Measurements from ENCODE around the gene UBA1. TPM values are rescaled to one million over a fixed set of nuclear protein-coding genes. Genes with fewer than 3 reads are reported as not detected.

Gene UBA1
- total and polyA plus RNA-seq, 2 experiments from 2014 or later: 146 to 264 TPM

GRCh38 chrX:47190445-47191269 is 3.0 kb upstream of the UBA1 start:
- Histone ChIP-seq H3K9me2 (ENCODE audit: insufficient read depth) (no peaks in the 10 kb centered on the region), H3K27ac (peak overlapping the region; percentile 58), H4K20me1 (ENCODE audit: insufficient read depth) (no peaks in the 10 kb centered on the region), H2AFZ (peak overlapping the region; percentile 91), H3K27me3 (replicated peaks; ENCODE audit: insufficient read depth) (no peaks in the 10 kb centered on the region), H3K36me3 (ENCODE audit: low read depth) (no peaks in the 10 kb centered on the region), H3K79me2 (ENCODE audit: insufficient read depth) (peaks cover 34% of the 10 kb centered on the region), H3K9ac (peak overlapping the region; percentile 91), H3K4me1 (ENCODE audit: insufficient read depth) (peaks cover 12% of the 10 kb centered on the region; the same call in 1 of the 2 replicates), H3K4me3 (peak overlapping the region; percentile 91), H3K4me2 (ENCODE audit: unreplicated experiment) (peak overlapping the region; percentile 86), H3K9me3 (ENCODE audit: low read depth) (no peaks in the 10 kb centered on the region), H3F3A (ENCODE audit: insufficient read depth) (0 out of 2 replicates have a peak, but pooled peaks cover 6% of the 10 kb centered on the region)
- TF ChIP-seq EZH2phosphoT487 (IDR thresholded peaks at IDR 0.05; ENCODE audit: insufficient read depth, low read depth) (no peak), EZH2 (IDR thresholded peaks at IDR 0.05; ENCODE audit: insufficient read depth, poor library complexity, severe bottlenecking) (no peak)
- in situ Hi-C loops (cut with MboI): no loop called here
- WGBS, 2 experiments (ENCODE audit: low coverage in 1 of 2, low lambda C conversion rate in 2 of 2, missing lambda C conversion rate in 2 of 2): 4 to 5% methylated on average over 26 to 29 of the region's 40 CpGs
- peak; percentile 91 for DNase-seq

GRCh38 chrX:47191331-47191730 is 2.3 kb upstream of the UBA1 start:
- peak; percentile 59 for DNase-seq
- H4K20me1 ChIP-seq (ENCODE audit: insufficient read depth): no peaks in the 10 kb centered on the region
- no peaks in the 10 kb centered on the region for H3K9me3 ChIP-seq (ENCODE audit: low read depth)
- no peak for TF ChIP-seq EZH2 (IDR thresholded peaks at IDR 0.05; ENCODE audit: insufficient read depth, poor library complexity, severe bottlenecking)
- TF ChIP-seq EZH2phosphoT487 (IDR thresholded peaks at IDR 0.05; ENCODE audit: insufficient read depth, low read depth): no peak
- peak overlapping the region; percentile 91 for H3K4me3 ChIP-seq
- H3K4me2 ChIP-seq (ENCODE audit: unreplicated experiment): peak overlapping the region; percentile 86
- H3K36me3 ChIP-seq (ENCODE audit: low read depth): no peaks in the 10 kb centered on the region
- peak overlapping the region; percentile 91 for H2AFZ ChIP-seq
- H3K9ac ChIP-seq: peak overlapping the region; percentile 91
- H3K27me3 ChIP-seq (replicated peaks; ENCODE audit: insufficient read depth): no peaks in the 10 kb centered on the region
- 1 to 2% methylated on average over 19 to 23 of the region's 26 CpGs for WGBS, 2 experiments (ENCODE audit: low coverage in 1 of 2, low lambda C conversion rate in 2 of 2, missing lambda C conversion rate in 2 of 2)
- H3F3A ChIP-seq (ENCODE audit: insufficient read depth): 0 out of 2 replicates have a peak, but pooled peaks cover 6% of the 10 kb centered on the region
- H3K27ac ChIP-seq: peak overlapping the region; percentile 58; the same call in 1 of the 2 replicates
- peaks cover 19% of the 10 kb centered on the region; the same call in 1 of the 2 replicates for H3K4me1 ChIP-seq (ENCODE audit: insufficient read depth)
- in situ Hi-C loops (cut with MboI): no loop called here
- peaks cover 40% of the 10 kb centered on the region for H3K79me2 ChIP-seq (ENCODE audit: insufficient read depth)
- H3K9me2 ChIP-seq (ENCODE audit: insufficient read depth): no peaks in the 10 kb centered on the region

GRCh38 chrX:47191806-47192401 is 1.7 kb upstream of the UBA1 start:
- 0 out of 2 replicates have a peak overlapping the region, but pooled peaks have one; percentile 58 for H3K27ac ChIP-seq
- no peaks in the 10 kb centered on the region for H4K20me1 ChIP-seq (ENCODE audit: insufficient read depth)
- no peaks in the 10 kb centered on the region for H3K27me3 ChIP-seq (replicated peaks; ENCODE audit: insufficient read depth)
- TF ChIP-seq EZH2phosphoT487 (IDR thresholded peaks at IDR 0.05; ENCODE audit: insufficient read depth, low read depth): no peak
- TF ChIP-seq EZH2 (IDR thresholded peaks at IDR 0.05; ENCODE audit: insufficient read depth, poor library complexity, severe bottlenecking): no peak
- peak overlapping the region; percentile 86 for H3K4me2 ChIP-seq (ENCODE audit: unreplicated experiment)
- H2AFZ ChIP-seq: peak overlapping the region; percentile 91
- H3K9me3 ChIP-seq (ENCODE audit: low read depth): no peaks in the 10 kb centered on the region
- H3K79me2 ChIP-seq (ENCODE audit: insufficient read depth): peaks cover 46% of the 10 kb centered on the region
- H3K9ac ChIP-seq: peak overlapping the region; percentile 91
- no peaks in the 10 kb centered on the region for H3K36me3 ChIP-seq (ENCODE audit: low read depth)
- peaks cover 23% of the 10 kb centered on the region; the same call in 1 of the 2 replicates for H3K4me1 ChIP-seq (ENCODE audit: insufficient read depth)
- in situ Hi-C loops (cut with MboI): no loop called here
- H3K4me3 ChIP-seq: peak overlapping the region; percentile 91
- H3F3A ChIP-seq (ENCODE audit: insufficient read depth): 0 out of 2 replicates have a peak, but pooled peaks cover 6% of the 10 kb centered on the region
- H3K9me2 ChIP-seq (ENCODE audit: insufficient read depth): no peaks in the 10 kb centered on the region
- WGBS, 2 experiments (ENCODE audit: low coverage in 1 of 2, low lambda C conversion rate in 2 of 2, missing lambda C conversion rate in 2 of 2): 45 to 46% methylated on average over 16 of the region's 16 CpGs
- DNase-seq: no peak

- no peak for TF ChIP-seq EZH2 (IDR thresholded peaks at IDR 0.05; ENCODE audit: insufficient read depth, poor library complexity, severe bottlenecking)
- TF ChIP-seq EZH2phosphoT487 (IDR thresholded peaks at IDR 0.05; ENCODE audit: insufficient read depth, low read depth): no peak
- peaks cover 6% of the 10 kb centered on the region; the same call in 1 of the 2 replicates for H3F3A ChIP-seq (ENCODE audit: insufficient read depth)
- peak overlapping the region; percentile 83 for H3K4me2 ChIP-seq (ENCODE audit: unreplicated experiment)
- H3K4me1 ChIP-seq (ENCODE audit: insufficient read depth): peaks cover 31% of the 10 kb centered on the region
- H3K9me2 ChIP-seq (ENCODE audit: insufficient read depth): no peaks in the 10 kb centered on the region
- DNase-seq: no peak
- no peaks in the 10 kb centered on the region for H4K20me1 ChIP-seq (ENCODE audit: insufficient read depth)
- H3K27me3 ChIP-seq (replicated peaks; ENCODE audit: insufficient read depth): no peaks in the 10 kb centered on the region
- peak overlapping the region; percentile 92 for H3K4me3 ChIP-seq
- peak overlapping the region; percentile 61; the same call in 1 of the 2 replicates for H2AFZ ChIP-seq
- 2% methylated on average over 12 of the region's 14 CpGs for WGBS, 2 experiments (ENCODE audit: low coverage in 1 of 2, low lambda C conversion rate in 2 of 2, missing lambda C conversion rate in 2 of 2)
- in situ Hi-C loops (cut with MboI): no loop called here
- peak overlapping the region; percentile 96 for H3K27ac ChIP-seq
- H3K36me3 ChIP-seq (ENCODE audit: low read depth): no peaks in the 10 kb centered on the region; the same call in 1 of the 2 replicates
- peaks cover 68% of the 10 kb centered on the region for H3K79me2 ChIP-seq (ENCODE audit: insufficient read depth)
- peak overlapping the region; percentile 100 for H3K9ac ChIP-seq
- no peaks in the 10 kb centered on the region for H3K9me3 ChIP-seq (ENCODE audit: low read depth)
Measured at GRCh38 chrX:47194194-47194787, 662 bp downstream of the UBA1 start.

Data from GM23248 (cell line).